Left renal cortex interstitium (tissue), 4 donors: ENCODE results near the gene PTPDC1. TPM values are rescaled to one million over a fixed set of nuclear protein-coding genes. Genes with fewer than 3 reads are reported as not detected.
"Not testable (repeated sequence)": the region's sequence is repeated elsewhere in the genome, so short reads cannot be mapped to it uniquely, and the experiment has no call there.

Experiments
- DNase-seq, 4 donors: peaks; one replicate each; pipeline ENCODE4 v3.0.0-alpha.2; 2013; ENCODE audit warnings: low read depth in 4 of 4, low spot score in 2 of 4, missing footprints in 1 of 4
- polyA plus RNA-seq, 4 donors: library from polyadenylated mRNA; unstranded; fragments of 120-200 nt; gene quantifications; one replicate each; pipeline ENCODE4 v1.2.1, GENCODE V29; 2013; ENCODE audit not compliant: insufficient read length in 4 of 4

The PTPDC1 gene
- polyA plus RNA-seq, 4 donors, result 8.6 to 16.1 (median 12.3) TPM

DNA sequence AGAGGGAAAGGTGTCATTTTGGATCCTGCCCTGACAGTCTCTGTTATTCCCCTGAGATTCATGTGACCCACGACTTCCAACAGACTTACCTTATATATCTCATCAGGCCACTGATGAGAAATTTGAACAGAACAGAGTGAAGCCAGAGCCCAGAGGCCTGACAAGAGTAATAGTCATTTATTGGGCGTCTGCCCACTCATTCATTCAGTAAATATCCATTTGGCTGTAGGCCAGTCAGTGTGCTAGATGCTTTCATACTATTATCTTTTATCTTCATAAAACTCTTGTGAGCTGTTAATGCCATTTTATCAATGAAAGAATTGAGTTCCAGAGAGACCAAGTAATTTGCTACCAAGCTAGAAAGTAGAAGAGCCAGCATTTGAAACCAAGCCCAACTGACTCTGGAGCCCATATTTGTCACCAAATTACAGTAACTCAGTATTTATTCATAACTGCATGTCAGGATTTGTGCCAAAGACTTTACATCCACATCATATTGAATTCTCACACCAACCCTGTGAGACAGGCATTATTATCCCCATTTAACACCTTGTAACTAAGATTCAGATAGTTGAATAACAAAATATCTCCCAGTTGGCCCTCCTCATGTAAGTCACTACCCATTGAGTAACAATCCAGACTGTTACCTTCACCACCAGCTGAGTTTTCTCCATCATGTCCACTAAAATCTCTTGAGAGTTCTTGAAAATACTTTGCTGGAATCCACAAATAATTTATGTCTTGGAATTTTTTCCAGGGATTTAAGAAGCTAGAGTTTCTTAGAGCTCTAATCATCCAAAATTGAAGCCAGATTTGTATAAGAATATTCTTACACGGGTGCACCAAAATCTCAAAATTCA, 2.5 kb downstream of the PTPDC1 start:
- DNase-seq, result no peak

DNA sequence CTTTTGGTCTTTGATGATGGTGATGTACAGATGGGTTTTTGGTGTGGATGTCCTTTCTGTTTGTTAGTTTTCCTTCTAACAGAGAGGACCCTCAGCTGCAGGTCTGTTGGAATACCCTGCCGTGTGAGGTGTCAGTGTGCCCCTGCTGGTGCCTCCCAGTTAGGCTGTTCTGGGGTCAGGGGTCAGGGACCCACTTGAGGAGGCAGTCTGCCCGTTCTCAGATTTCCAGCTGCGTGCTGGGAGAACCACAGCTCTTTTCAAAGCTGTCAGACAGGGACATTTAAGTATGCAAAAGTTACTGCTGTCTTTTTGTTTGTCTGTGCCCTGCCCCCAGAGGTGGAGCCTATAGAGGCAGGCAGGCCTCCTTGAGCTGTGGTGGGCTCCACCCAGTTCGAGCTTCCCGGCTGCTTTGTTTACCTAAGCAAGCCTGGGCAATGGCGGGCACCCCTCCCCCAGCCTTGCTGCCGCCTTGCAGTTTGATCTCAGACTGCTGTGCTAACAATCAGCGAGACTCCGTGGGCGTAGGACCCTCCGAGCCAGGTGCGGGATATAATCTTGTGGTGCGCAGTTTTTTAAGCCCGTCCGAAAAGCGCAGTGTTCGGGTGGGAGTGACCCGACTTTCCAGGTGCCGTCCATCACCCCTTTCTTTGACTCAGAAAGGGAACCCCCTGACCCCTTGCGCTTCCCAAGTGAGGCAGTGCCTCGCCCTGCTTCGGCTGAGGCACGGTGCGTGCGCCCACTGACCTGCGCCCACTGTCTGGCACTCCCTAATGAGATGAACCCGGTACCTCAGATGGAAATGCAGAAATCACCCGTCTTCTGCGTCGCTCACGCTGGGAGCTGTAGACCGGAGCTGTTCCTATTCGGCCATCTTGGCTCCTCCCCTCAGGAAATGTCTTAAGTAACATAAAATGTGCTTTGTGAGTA, 10.2 kb downstream of the PTPDC1 start:
- DNase-seq, result not testable (repeated sequence)

DNA sequence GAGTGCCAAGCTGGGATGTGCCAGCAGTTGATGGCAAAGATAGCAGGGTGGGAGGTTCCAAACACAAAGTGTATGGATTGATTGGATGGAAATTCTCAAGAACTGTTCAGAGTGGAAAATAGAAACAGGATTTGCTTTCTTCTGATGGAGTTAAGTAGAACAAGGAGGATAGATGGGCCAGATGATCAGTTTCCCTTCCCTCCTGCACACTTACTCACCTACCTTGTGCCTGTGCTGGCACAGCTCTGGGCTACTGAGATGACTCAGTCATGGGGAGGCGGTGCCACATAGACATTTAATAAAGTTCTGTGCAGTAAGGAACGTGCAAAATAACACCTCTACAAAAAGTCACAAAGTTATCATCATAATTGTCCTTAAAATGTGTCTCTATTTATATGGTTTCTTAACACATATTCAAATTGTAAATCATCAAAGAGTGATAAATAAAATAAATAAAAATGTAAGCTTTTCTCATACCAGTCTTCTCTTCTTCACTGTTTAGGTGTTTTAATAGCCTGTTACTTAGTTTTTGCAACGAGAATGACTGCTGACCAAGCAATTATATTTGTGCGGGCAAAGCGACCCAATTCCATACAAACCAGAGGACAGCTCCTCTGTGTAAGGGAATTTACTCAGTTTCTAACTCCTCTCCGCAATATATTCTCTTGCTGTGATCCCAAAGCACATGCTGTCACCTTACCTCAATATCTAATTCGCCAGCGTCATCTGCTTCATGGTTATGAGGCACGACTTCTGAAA, 12.7 kb downstream of the PTPDC1 start:
- no peak for DNase-seq

- no peak for DNase-seq
Measured at GRCh38 chr9:94097788-94098414, 13.6 kb downstream of the PTPDC1 start.

DNA sequence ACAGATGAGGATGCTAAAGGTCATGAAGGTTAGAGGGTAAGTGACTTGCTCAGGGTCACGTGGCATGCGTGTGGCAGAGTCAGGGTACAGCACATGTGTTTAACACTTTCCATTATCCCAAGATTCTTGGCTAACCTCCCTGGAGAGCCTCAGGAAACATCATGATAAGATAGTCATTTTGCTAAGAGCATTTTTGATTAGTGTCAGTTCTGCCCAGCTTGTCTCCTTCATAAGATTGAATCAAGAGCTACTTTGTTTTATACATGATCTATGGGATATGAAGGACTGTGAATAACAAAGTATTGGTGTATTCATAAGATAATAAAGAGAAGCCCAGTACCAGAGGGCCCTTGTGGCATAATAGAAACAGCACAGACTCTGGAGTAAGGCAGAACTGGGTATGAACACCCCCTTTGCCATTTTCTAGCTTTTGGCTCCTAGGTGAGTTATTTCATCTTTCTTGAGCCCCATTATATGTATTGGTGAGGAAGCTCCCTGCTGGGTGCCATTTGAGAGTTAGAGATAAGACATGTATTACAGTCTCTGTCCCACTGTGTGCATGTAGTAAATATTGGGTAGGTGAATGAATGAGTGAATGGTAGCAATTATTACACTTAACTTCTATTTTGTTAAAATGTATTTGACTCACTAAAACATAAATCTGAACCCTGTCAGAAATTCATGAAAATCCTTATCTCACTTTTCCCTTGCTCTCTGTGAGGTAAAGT, 16.1 kb downstream of the PTPDC1 start:
- no peak for DNase-seq

DNA sequence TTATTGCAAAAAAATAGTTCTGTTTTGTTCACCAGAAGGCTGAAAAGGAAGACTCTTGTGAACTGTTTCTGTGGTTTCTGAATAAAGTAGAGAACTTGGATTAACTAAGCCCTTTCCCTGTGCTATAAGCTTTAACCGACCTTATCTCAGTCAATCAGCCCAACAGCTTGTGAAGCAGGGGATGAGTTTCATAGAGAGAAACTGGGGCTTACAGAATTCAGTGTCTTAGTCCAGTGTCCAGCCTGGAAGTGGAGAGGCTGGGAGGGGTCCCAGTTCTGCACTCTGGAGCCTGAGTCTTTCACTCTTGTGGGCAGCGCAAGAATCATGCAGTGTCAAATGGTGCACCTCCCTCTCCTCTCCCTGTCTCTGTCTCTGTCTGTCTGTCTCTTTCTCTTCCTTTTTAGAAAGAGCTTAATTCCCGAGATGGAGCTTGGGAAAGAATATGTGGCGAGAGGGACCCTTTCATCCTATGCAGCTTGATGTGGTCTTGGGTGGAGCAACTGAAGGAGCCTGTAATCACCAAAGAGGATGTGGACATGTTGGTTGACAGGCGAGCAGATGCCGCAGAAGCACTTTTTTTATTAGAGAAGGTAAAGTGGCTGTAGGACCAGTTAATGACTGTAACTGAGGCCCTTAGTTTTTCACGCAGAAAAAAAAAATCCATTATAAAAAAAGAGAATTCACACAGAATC, 17.0 kb downstream of the PTPDC1 start:
- DNase-seq, result no peak

DNA sequence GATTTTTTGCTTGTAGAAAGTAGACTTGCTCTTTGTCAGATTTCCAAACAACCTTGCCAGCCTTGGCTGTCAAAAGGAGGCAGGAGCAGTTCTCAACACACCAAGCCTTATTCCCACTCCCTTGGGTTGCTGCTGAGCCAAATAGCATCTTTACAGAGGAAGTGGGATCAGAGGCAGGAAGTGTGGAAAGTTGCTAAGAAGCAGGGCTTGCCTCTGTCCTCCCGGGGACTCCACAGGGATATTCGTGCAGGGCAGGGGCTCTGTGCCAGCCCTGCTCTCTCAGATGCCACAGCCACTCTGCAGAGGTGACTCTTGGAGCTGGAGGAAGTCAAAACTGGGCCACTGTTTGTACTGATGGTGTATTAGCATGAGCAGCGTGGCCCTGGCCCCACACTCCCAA, 24.3 kb downstream of the PTPDC1 start:
- DNase-seq, result no peak

GRCh38 chr9:94110821-94111252, 26.6 kb downstream of the PTPDC1 start:
- DNase-seq, result no peak

- DNase-seq, result no peak
Measured at GRCh38 chr9:94111446-94111845, 27.2 kb downstream of the PTPDC1 start.

- DNase-seq, result no peak
Measured at GRCh38 chr9:94112716-94113465, 28.6 kb downstream of the PTPDC1 start.

DNA sequence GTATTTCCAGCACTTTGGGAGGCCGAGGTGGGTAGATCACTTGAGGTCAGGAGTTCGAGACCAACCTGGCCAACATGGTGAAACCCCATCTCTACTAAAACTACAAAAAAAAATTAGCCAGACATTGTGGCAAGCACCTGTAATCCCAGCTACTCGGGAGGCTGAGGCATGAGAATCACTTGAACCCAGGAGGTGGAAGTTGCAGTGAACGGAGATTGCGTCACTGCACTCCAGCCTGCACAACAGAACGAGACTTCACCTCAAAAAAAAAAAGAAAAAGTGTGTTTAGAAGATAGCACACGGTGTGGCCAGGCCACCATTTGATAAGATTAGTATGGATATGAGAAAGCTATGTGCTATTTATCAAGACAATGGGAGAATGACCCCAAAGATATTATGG, 35.8 kb downstream of the PTPDC1 start:
- DNase-seq, result not testable (repeated sequence)

DNA sequence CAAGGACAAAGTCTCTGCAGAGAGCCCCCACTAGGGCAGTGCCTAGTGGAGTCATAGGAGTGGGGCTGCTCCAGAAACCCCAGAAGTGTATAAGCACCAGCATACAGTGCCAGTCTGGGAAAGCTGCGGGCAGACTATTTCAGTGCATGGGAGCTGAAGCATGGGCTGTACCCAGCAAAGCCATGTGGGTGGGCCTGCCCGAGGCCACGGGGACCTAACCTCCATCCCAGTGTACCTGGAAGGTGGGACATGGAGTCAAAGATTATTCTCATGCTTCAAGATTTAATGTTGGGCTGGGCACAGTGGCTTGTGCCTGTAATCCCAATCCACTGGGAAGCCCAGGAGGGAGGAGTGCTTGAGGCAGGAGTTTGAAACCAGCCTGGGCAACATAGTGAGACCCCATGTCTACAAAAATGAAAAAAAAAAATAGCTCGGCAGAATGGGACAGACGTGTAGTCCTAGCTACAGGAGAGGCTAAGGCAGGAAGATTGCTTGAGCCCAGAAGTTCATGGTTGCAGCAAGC, 36.7 kb downstream of the PTPDC1 start:
- DNase-seq, result no peak

GRCh38 chr9:94126844-94127243, 42.6 kb downstream of the PTPDC1 start:
- DNase-seq, result no peak

GRCh38 chr9:94127806-94128205, 43.5 kb downstream of the PTPDC1 start:
- DNase-seq, result no peak

DNA sequence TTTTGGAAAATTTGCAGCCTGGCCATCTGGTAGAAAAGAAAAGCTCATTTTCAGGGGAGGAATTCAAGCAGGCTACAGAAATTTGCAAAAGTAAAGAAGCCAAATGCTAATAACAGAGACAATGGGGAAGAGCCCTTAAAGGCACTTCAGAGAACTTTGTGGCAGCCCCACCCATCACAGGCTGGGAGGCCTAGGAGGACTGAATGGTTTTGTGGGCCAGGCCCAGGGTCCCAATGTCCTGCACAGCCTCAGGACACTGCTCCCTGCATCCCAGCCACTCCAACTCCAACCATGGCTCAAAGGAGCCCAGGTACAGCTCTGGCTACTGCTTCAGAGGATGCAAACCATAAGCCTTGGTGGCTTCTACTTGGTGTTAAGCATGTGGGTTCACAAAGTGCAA, 44.3 kb downstream of the PTPDC1 start:
- no peak for DNase-seq

- DNase-seq, result no peak
Measured at GRCh38 chr9:94134629-94135028, 50.4 kb downstream of the PTPDC1 start.

DNA sequence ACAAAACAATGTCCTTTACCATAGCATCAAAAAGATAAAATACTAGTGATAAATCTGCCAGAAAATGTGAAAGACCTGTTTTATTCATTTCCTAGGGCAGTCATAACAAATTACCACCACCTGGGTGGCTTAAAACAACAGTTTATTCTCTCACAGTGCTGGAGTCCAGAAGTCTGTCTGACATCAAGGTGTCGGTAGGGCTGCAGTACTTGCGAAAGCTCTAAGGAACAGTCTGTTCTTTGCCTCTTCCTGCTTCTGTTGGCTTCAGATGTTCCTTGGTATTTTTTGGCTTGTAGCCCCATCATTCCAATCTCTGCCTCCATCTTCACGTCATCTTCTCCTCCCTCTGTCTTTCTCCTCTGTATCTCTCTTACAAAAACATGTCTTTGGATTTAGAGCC, 51.0 kb downstream of the PTPDC1 start:
- DNase-seq, result no peak
